AG09309 (cell line): Measurements from ENCODE around the gene MALRD1.

Source experiments
- DNase-seq: peaks from one replicate; pipeline ENCODE4 v3.0.0-alpha.2; 2010; ENCODE audit warnings: low read depth
- H3K4me3 ChIP-seq: 2 replicates; pipeline ENCODE4 v1.5.1; 2011; ENCODE audit warnings: mild to moderate bottlenecking, low read depth, low read length, moderate library complexity; ENCODE audit not compliant: control insufficient read depth
- TF ChIP-seq, protein P1 (sequence below): IDR thresholded peaks from 2 replicates; pipeline ENCODE4 v1.5.1; 2011; ENCODE audit warnings: mild to moderate bottlenecking, low read depth, low read length, inconsistent platforms; ENCODE audit not compliant: insufficient read depth, control insufficient read depth; ENCODE audit errors: missing control alignments

The MALRD1 gene

DNA sequence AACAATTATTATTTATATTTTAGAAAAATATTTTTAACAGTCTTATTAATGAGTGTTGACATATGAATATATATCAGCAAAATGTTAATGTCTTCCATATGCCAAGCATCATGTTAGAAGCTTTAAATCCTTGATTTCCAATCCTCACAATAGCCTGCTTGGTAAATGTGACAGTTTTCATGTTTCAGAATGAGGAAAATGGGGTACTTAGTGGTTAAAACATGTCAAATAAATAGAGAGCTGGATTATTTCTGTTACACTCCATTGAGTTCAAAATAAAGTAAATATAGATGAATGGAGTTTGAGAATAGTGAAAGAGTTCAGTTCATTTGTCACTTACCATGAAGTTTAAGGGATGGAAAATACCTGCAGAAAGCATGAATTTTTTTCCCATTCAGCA is 377.4 kb downstream of the MALRD1 start:
- DNase-seq, result no peak
- H3K4me3 ChIP-seq, result no peak overlapping the region
- TF ChIP-seq, protein P1, sequence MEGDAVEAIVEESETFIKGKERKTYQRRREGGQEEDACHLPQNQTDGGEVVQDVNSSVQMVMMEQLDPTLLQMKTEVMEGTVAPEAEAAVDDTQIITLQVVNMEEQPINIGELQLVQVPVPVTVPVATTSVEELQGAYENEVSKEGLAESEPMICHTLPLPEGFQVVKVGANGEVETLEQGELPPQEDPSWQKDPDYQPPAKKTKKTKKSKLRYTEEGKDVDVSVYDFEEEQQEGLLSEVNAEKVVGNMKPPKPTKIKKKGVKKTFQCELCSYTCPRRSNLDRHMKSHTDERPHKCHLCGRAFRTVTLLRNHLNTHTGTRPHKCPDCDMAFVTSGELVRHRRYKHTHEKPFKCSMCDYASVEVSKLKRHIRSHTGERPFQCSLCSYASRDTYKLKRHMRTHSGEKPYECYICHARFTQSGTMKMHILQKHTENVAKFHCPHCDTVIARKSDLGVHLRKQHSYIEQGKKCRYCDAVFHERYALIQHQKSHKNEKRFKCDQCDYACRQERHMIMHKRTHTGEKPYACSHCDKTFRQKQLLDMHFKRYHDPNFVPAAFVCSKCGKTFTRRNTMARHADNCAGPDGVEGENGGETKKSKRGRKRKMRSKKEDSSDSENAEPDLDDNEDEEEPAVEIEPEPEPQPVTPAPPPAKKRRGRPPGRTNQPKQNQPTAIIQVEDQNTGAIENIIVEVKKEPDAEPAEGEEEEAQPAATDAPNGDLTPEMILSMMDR, result no peak

DNA sequence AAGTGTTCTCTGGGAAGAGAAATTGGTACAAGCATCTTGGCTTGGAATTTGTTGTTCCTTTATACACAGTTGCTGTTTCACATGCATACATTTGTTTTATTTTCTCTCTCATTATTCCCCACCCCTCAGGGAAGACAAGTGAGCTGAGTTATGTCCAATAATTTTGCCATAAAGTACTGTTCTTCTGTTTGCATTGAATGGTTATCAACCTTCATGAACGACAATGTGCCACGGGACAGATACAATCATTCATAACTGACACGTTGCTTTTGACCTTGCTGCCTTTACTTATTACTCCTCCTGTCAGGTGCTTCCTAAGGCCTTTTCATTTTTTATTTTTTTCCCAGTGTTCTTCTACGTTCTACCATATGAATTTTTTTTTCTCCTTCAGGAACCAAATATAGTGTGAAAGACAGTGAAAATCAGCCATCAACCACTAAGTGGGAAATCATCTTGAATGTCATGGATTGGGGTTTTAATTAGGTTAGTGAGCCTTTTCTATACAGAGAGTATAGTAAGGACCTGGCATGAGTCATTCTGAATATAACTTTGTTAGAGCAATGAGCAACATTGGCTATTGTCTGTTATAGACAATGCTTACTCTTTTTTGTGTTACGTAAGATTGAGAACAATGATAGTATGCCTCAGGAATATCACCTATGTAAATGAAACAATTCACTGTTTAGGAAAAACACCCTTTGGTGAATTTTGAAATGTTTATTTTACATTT is 383.2 kb downstream of the MALRD1 start:
- no peak for DNase-seq

DNA sequence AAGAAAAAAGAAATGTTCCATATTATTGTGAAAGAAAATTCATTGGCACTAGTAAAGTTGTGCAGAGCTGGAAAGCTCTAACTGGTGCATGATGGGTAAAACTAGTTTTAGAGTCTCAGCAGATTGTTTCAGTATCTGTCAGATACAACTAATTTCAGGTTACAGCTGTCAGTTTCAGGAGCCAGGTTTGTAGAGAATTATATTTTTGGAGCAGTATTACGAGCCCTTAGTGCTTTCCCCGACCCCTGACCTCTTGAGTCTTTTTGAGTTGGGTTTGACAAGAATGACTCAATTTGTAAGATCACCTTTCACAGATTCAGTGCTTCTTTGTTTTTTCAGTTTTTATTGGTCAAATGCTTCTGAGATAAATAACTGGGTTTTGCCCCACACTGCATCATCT is 401.3 kb downstream of the MALRD1 start:
- no peak overlapping the region for H3K4me3 ChIP-seq
- TF ChIP-seq, protein P1, result no peak
- DNase-seq, result no peak

More for the DNA sequence above, 383.2 kb downstream of the MALRD1 start:
- TF ChIP-seq, protein P1, result no peak
- no peak overlapping the region for H3K4me3 ChIP-seq

DNA sequence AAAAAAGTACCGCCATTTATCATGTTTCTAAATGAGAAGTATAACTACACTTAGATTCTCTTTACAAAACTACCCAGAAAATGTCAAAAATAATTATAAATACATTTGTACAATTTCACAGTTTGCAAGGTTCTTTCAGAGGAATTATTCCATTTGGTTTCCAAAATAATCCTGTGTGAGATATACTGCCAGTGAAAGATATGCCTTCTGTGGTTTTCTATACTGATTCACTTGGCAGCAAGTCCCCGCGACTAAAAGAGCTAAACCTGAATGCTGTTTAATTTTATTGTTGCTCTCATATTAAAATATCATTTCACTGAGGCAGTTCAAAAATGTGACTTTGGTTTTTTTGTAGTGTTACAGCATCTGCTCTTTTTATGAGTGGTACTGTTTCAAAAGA is 402.8 kb downstream of the MALRD1 start:
- no peak overlapping the region for H3K4me3 ChIP-seq
- TF ChIP-seq, protein P1, result no peak
- DNase-seq, result no peak

DNA sequence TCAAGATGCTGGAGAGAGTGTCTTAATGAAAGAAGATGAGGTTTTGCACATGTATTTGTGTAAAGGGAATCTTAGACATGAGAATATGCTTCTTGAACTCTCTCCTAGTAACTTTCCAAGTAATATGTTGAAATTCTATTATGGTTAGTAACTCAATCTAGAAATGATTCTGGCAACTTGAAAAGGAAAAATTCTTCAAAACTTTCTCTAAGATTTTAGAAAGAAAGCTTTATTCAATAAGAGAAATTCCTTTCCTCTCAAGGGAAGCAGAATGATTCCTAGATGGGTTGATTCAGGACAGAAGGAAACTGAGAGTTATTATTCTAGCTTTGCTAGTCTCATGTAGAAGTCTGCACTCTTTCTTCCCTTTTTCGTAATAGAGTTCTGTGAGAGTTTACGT is 403.3 kb downstream of the MALRD1 start:
- no peak overlapping the region for H3K4me3 ChIP-seq
- DNase-seq, result no peak
- TF ChIP-seq, protein P1, result no peak

DNA sequence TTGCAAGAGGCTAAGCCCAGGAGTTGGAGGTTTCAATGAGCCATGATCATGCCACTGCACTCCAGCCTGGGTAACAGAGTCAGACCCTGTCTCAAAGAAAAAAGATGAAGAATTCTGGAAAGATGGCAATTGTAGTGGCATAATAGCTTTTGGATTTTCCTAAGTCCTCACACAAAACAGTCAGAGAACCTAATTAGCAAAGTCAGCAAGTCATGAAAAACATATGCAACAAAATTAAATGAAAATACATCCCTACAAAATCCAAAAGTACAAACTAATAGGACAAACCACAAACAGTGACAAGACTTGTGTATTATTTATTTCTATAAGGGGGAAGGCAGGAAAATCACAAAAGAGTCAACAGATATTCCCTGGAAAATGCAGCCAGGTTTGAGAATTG is 405.4 kb downstream of the MALRD1 start:
- no peak overlapping the region for H3K4me3 ChIP-seq
- TF ChIP-seq, protein P1, result no peak

More for the DNA sequence above, 405.4 kb downstream of the MALRD1 start:
- no peak for DNase-seq
